Mesendoderm (in vitro differentiated cells): ENCODE results near the gene ZNF547.

Experiments used
- DNase-seq: peaks from one replicate; pipeline ENCODE4 v3.0.0; 2013
- H2AK5ac ChIP-seq: 2 replicates; pipeline ENCODE4 v1.6.1; 2013; ENCODE audit warnings: low read length, inconsistent platforms
- H2BK120ac ChIP-seq: 2 replicates; pipeline ENCODE4 v1.6.1; 2013; ENCODE audit warnings: low read depth, mild to moderate bottlenecking, low read length, moderate library complexity, mixed read lengths
- H2BK15ac ChIP-seq: replicated peaks from 2 replicates; pipeline ENCODE4 v1.6.1; 2013; ENCODE audit warnings: low read depth, mild to moderate bottlenecking, moderate library complexity
- H2BK5ac ChIP-seq: 2 replicates; pipeline ENCODE4 v1.6.1; 2013; ENCODE audit warnings: low read length, inconsistent platforms
- H3K18ac ChIP-seq: 2 replicates; pipeline ENCODE4 v1.6.1; 2013; ENCODE audit warnings: mild to moderate bottlenecking, low read length, mixed read lengths
- H3K23ac ChIP-seq: one replicate; pipeline ENCODE4 v1.6.1; 2013; ENCODE audit warnings: low read length
- H3K27ac ChIP-seq: 2 replicates; pipeline ENCODE4 v1.5.1; 2013; ENCODE audit warnings: low read depth, mild to moderate bottlenecking, inconsistent platforms, low read length, moderate library complexity
- H3K27me3 ChIP-seq: 2 replicates; pipeline ENCODE4 v1.6.1; 2013; ENCODE audit warnings: low read length, control low read depth, mild to moderate bottlenecking, inconsistent platforms; ENCODE audit not compliant: insufficient read depth, poor library complexity
- H3K36me3 ChIP-seq: 2 replicates; pipeline ENCODE4 v1.6.1; 2013; ENCODE audit warnings: low read length, inconsistent platforms; ENCODE audit not compliant: control insufficient read depth, insufficient read depth
- H3K4ac ChIP-seq: one replicate; pipeline ENCODE4 v1.6.1; 2013; ENCODE audit warnings: low read depth, mild to moderate bottlenecking, low read length, moderate library complexity
- H3K4me1 ChIP-seq: 2 replicates; pipeline ENCODE4 v1.6.1; 2013; ENCODE audit warnings: low read depth, low read length, inconsistent platforms; ENCODE audit not compliant: control insufficient read depth
- H3K4me2 ChIP-seq: 2 replicates; pipeline ENCODE4 v1.6.1; 2013; ENCODE audit warnings: low read length
- H3K4me3 ChIP-seq: 2 replicates; pipeline ENCODE4 v1.5.1; 2013; ENCODE audit warnings: mild to moderate bottlenecking, low read length
- H3K56ac ChIP-seq: one replicate; pipeline ENCODE4 v1.6.1; 2013; ENCODE audit warnings: low read length
- H3K79me1 ChIP-seq: 2 replicates; pipeline ENCODE4 v1.6.1; 2013; ENCODE audit warnings: low read length, inconsistent platforms
- H3K79me2 ChIP-seq: 2 replicates; pipeline ENCODE4 v1.6.1; 2013; ENCODE audit warnings: mild to moderate bottlenecking, low read length; ENCODE audit not compliant: control insufficient read depth, insufficient read depth
- H3K9ac ChIP-seq: 2 replicates; pipeline ENCODE4 v1.6.1; 2013; ENCODE audit warnings: low read length, inconsistent platforms
- H4K5ac ChIP-seq: one replicate; pipeline ENCODE4 v1.6.1; 2013; ENCODE audit warnings: low read length
- H4K8ac ChIP-seq: one replicate; pipeline ENCODE4 v1.6.1; 2013; ENCODE audit warnings: low read depth, mild to moderate bottlenecking, control low read depth, low read length, moderate library complexity
- WGBS: extraction: QIAGEN DNeasy Blood & Tissue Kit; methylation state at CpG from one replicate; pipeline ENCODE4 v1.1.7; 2013; ENCODE audit warnings: low lambda C conversion rate, missing lambda C conversion rate; ENCODE audit not compliant: insufficient coverage; ENCODE audit errors: extremely low coverage; 5-methylcytosine and 5-hydroxymethylcytosine counted together

The ZNF547 gene

DNA sequence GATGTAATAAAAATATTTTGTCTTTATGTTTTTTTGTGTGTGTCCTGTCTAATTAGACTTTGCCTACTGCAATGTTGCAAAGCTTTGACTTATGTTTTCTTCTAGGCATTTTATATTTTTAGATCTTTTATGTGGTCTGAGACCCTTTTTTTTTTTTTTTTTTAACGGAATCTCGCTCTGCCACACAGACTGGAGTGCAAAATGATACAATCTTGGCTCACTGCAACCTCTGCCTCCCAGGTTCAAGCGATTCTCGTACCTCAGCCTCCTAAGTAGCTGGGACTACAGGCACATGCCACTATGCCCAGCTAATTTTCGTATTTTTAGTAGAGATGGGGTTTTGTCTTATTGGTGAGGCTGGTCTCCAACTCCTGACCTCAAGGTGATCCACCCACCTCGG, 20.8 kb upstream of the ZNF547 start:
- H3K56ac ChIP-seq = no peak overlapping the region
- no peak overlapping the region for H3K23ac ChIP-seq

DNA sequence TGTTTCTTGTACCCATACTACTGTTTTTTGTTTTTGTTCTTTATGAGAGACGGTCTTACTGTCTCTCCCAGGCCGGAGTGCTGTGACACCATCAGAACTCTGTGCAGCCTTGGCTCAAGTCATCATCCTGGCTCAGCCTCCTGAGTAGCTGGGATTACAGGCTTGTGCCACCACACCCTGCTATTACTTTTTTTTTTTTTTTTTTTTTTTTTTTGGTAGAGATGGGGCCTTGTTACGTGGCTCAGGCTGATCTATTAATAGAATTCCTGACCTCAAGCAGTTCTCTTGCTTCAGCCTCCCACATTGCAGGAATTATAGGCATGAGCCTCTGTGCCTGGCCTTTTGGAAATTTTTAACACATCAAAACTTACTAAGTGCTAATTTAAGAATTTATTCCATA, 15.2 kb upstream of the ZNF547 start:
- Histone ChIP-seq H3K4me2 (no peak overlapping the region), H3K18ac (no peak overlapping the region), H2AK5ac (no peak overlapping the region), H3K4me3 (no peak overlapping the region), H3K79me1 (peaks cover 18% of the 10 kb centered on the region), H3K79me2 (peaks cover 19% of the 10 kb centered on the region), H2BK120ac (no peak overlapping the region), H3K9ac (no peak overlapping the region), H4K8ac (no peak overlapping the region), H2BK15ac (no peak overlapping the region), H2BK5ac (no peak overlapping the region), H3K4ac (no peak overlapping the region), H3K4me1 (peaks cover 5% of the 10 kb centered on the region), H3K56ac (no peak overlapping the region), H4K5ac (no peak overlapping the region), H3K23ac (no peak overlapping the region), H3K27ac (no peak overlapping the region), H3K36me3 (no peaks in the 10 kb centered on the region), H3K27me3 (no peaks in the 10 kb centered on the region)
- DNase-seq = no peak
- no CpG with 5 or more reads among the region's 3 CpGs for WGBS

More for the DNA sequence above, 20.8 kb upstream of the ZNF547 start:
- Histone ChIP-seq H3K9ac (no peak overlapping the region), H3K4me3 (no peak overlapping the region), H2BK120ac (no peak overlapping the region), H3K4ac (no peak overlapping the region), H2BK5ac (no peak overlapping the region), H3K79me2 (no peaks in the 10 kb centered on the region), H3K36me3 (no peaks in the 10 kb centered on the region), H3K4me1 (no peaks in the 10 kb centered on the region), H3K27me3 (no peaks in the 10 kb centered on the region), H2AK5ac (no peak overlapping the region), H2BK15ac (no peak overlapping the region), H3K79me1 (no peaks in the 10 kb centered on the region), H3K18ac (no peak overlapping the region), H3K4me2 (no peak overlapping the region), H3K27ac (no peak overlapping the region), H4K8ac (no peak overlapping the region), H4K5ac (no peak overlapping the region)
- no peak for DNase-seq
- no CpG with 5 or more reads among the region's 6 CpGs for WGBS

DNA sequence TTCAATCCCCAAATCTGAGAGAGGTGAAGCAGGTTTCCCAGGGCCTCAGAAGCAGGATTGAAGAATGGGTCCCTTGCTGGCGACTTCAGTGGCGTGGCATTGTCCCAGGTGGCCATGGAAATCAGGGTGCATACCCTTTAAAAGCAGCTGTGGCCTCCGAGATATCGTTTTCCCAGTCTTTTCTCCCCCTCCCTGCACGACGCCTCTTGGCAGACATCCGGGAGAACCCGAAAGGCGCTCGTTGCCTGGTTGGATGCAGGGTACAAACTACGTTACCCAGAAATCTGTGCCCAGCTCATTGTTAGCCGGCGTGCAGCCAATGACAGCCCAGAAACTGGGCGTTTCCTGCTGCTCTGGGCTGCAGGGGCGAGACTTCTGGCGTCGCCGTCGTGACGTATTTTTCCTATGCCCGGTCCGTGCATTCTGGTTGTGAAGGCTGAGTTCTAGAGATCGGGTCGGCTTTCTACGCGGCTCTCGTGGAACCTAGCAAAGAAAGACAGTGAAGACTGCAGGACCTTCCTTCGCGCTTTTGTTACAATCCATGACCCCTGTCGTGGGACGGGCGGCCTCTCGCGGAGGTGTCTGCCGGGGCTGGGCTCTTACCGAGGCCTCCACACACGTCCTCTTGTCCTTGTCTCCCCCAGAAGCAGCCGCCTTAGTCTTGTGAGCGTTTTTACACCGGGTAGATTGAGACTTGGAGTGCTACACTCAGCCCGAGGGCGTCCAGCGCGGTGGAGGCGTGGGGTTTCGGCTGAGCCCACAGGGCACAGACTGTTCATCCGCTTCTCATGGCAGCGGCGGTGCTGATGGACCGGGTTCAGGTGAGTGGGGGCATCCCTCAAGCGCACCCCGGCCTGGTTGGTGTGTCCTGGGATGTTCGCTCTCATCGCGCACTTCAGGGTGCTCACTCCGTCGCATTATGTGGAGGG, 12.2 kb upstream of the ZNF547 start, which contains the start of gene ZNF304:
Gene ZNF304, plus strand, starts transcription at position 395 of the 929 bp plus-strand sequence. Its CDS starts 394 bp downstream, at position 789.
- Histone ChIP-seq H3K56ac (peak within 1 kb of the TSS; percentile 95), H2AK5ac (no peak within 1 kb of the TSS), H3K9ac (peak within 1 kb of the TSS; percentile 93), H3K36me3 (peaks cover 6% of the 10 kb centered on the region), H2BK120ac (no peak within 1 kb of the TSS), H3K18ac (no peak within 1 kb of the TSS), H3K4me2 (peak within 1 kb of the TSS; percentile 80), H3K27me3 (no peaks in the 10 kb centered on the region), H4K5ac (peak within 1 kb of the TSS; percentile 94), H3K79me1 (peaks cover 22% of the 10 kb centered on the region), H3K27ac (no peak within 1 kb of the TSS), H3K4me1 (peaks cover 5% of the 10 kb centered on the region), H3K4ac (no peak within 1 kb of the TSS), H3K4me3 (peak within 1 kb of the TSS; percentile 94), H3K79me2 (peaks cover 24% of the 10 kb centered on the region), H4K8ac (peak within 1 kb of the TSS; percentile 91), H2BK5ac (no peak within 1 kb of the TSS), H3K23ac (no peak within 1 kb of the TSS), H2BK15ac (no peak within 1 kb of the TSS)
- DNase-seq = peak; percentile 98
- WGBS = no CpG with 5 or more reads among the region's 57 CpGs

DNA sequence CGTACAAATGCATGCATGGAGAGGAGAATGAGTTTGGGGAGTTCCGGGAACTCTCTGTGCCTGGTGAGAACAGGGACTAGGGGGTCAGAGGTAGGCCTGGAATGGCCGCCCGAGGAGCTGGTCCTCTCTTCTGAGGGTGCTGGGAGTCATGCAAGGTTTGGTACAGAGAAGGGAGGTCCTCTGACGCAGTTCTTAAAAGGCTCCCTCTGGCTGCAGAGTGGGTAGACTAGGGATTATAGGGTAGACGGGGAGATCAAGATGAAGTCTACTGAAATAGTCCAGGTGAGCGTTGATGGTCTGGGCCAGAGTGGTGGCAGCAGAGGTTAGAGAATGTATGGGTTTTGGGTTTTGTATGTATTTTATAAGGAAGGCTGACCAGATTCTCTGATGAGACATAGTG, 11.5 kb upstream of the ZNF547 start:
- Histone ChIP-seq H3K27ac (no peak overlapping the region), H3K9ac (peak overlapping the region; percentile 93), H2BK15ac (no peak overlapping the region), H3K4me1 (peaks cover 5% of the 10 kb centered on the region), H2BK120ac (no peak overlapping the region), H3K23ac (no peak overlapping the region), H3K79me2 (peaks cover 24% of the 10 kb centered on the region), H3K36me3 (peaks cover 8% of the 10 kb centered on the region), H3K27me3 (no peaks in the 10 kb centered on the region), H3K4ac (no peak overlapping the region), H3K4me3 (peak overlapping the region; percentile 94), H2AK5ac (no peak overlapping the region), H4K5ac (no peak overlapping the region), H3K79me1 (peaks cover 22% of the 10 kb centered on the region), H3K56ac (peak overlapping the region; percentile 95), H3K4me2 (peak overlapping the region; percentile 54), H3K18ac (no peak overlapping the region), H4K8ac (no peak overlapping the region), H2BK5ac (no peak overlapping the region)
- DNase-seq = peak; percentile 14
- WGBS = no CpG with 5 or more reads among the region's 7 CpGs

DNA sequence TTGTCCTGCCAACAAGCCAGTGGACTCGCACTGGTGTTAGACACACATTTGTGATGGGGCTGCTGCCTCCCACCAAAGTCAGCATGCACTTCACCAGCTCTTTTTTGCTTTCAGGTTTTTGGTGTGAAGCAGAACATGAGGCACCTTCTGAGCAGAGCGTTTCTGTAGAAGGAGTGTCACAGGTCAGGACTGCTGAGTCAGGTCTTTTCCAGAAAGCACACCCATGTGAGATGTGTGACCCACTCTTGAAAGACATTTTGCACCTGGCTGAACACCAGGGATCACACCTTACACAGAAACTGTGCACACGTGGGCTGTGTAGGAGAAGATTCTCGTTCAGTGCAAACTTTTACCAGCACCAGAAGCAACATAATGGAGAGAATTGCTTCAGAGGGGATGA, 7.4 kb upstream of the ZNF547 start:
- Histone ChIP-seq H3K4me2 (no peak overlapping the region), H2AK5ac (no peak overlapping the region), H3K36me3 (peaks cover 12% of the 10 kb centered on the region), H4K5ac (no peak overlapping the region), H3K4ac (no peak overlapping the region), H3K4me3 (no peak overlapping the region), H3K79me2 (peaks cover 24% of the 10 kb centered on the region), H4K8ac (no peak overlapping the region), H3K23ac (no peak overlapping the region), H3K27me3 (no peaks in the 10 kb centered on the region), H3K56ac (no peak overlapping the region), H3K18ac (no peak overlapping the region), H3K27ac (no peak overlapping the region), H2BK5ac (no peak overlapping the region), H2BK120ac (no peak overlapping the region), H2BK15ac (no peak overlapping the region), H3K9ac (no peak overlapping the region), H3K79me1 (peaks cover 24% of the 10 kb centered on the region), H3K4me1 (peaks cover 5% of the 10 kb centered on the region)
- no peak for DNase-seq
- no CpG with 5 or more reads among the region's 4 CpGs for WGBS
